Muscle layer of colon (tissue), 2 donors: Measurements from ENCODE around the gene COL6A1.

Experiments
- H3K27ac ChIP-seq: one replicate; pipeline ENCODE4 v1.7.0; 2013; ENCODE audit warnings: low read depth, mild to moderate bottlenecking, low read length, moderate library complexity
- H3K27me3 ChIP-seq, 2 donors: one replicate each; pipeline ENCODE4 v1.7.0; 2013; ENCODE audit warnings: low read length in 2 of 2, mild to moderate bottlenecking in 2 of 2; ENCODE audit not compliant: insufficient read depth in 2 of 2, control insufficient read depth in 1 of 2
- H3K36me3 ChIP-seq: one replicate; pipeline ENCODE4 v1.7.0; 2013; ENCODE audit warnings: mild to moderate bottlenecking, low read length; ENCODE audit not compliant: insufficient read depth
- H3K4me1 ChIP-seq: one replicate; pipeline ENCODE4 v1.7.0; 2013; ENCODE audit warnings: mild to moderate bottlenecking, low read length; ENCODE audit not compliant: insufficient read depth
- H3K4me3 ChIP-seq, 2 donors: one replicate each; pipeline ENCODE4 v1.7.0; 2013; ENCODE audit warnings: low read length in 2 of 2, low read depth in 1 of 2, mild to moderate bottlenecking in 1 of 2, moderate library complexity in 1 of 2
- H3K9ac ChIP-seq: one replicate; pipeline ENCODE4 v1.7.0; 2013; ENCODE audit warnings: low read length
- H3K9me3 ChIP-seq: one replicate; pipeline ENCODE4 v1.7.0; 2013; ENCODE audit warnings: mild to moderate bottlenecking, low read length
- donor health status: abdominal sarcoma.
- donor health status: Adenocarcinoma of cecum.

COL6A1 gene

GRCh38 chr21:45940621-45941337 is 40.8 kb upstream of the COL6A1 start:
- no peaks in the 10 kb centered on the region for H3K4me1 ChIP-seq
- H3K9me3 ChIP-seq, result no peaks in the 10 kb centered on the region
- H3K36me3 ChIP-seq, result no peaks in the 10 kb centered on the region
- no peak overlapping the region for H3K9ac ChIP-seq
- H3K4me3 ChIP-seq, result no peak overlapping the region
- no peak overlapping the region for H3K27ac ChIP-seq
- no peaks in the 10 kb centered on the region for H3K27me3 ChIP-seq

DNA sequence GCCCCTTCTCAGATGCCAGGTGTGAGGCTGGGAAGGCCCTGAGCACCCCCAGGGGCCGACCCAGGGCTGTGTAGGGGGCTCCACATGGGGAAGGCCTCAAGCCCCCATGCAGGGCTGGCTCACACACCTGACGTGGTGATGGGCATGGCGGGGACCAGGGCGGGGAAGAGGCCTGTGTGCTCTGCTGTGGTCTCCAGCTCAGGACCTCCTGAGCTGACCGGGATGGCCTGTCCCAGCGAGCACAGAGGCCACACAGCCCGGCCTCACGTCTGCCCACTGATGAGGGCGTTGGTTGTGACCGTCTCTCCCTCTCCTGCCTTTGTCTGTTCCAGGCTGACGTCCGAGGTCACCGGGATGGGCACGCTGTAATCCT is 40.2 kb upstream of the COL6A1 start:
- Histone ChIP-seq H3K9ac (no peak overlapping the region), H3K4me3 (no peak overlapping the region), H3K27ac (no peak overlapping the region), H3K36me3 (no peaks in the 10 kb centered on the region), H3K4me1 (no peaks in the 10 kb centered on the region), H3K27me3 (no peaks in the 10 kb centered on the region), H3K9me3 (no peaks in the 10 kb centered on the region)

DNA sequence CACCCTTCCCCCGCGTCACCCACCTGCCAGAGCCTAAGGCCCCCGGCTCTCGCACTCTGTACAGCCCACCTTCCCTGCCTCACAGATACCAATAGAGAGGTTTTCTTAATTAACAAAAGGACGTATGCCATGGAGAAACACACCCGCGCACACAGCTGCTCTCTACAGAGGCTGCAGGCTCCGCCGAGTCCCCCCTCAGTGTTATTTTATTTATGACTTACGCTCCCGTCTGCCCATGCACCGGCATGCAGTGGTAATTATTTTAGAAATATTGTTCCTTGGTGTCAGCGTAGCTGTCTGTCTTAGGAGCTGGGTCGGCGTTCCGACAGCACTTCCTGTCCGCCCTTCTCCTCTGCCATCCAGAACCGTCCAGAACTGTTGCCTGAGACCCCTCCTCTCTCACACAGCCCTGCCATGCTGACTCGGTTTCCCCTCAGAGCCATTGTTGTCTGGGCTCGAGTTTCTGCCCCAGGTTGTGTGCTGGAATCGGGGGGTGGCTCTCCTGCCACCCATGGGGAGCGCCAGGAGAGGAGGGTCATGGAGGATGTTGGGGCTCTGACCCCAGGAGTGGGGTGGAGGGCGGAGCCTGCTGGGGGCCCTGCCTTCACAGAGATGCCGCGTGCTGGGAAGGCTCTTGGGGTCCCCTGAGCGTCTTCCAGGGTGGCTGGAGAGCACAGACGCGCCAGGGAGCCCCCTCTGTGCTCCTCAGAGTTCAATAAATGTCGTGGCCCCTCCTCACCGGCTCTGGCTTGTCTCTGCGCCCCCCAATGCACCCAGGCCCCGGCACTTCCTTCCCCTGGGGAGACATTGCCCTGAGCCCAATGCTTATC is 39.6 kb upstream of the COL6A1 start:
- H3K9me3 ChIP-seq, result no peaks in the 10 kb centered on the region
- no peak overlapping the region for H3K27ac ChIP-seq
- no peaks in the 10 kb centered on the region for H3K27me3 ChIP-seq
- no peaks in the 10 kb centered on the region for H3K36me3 ChIP-seq
- H3K4me3 ChIP-seq, result no peak overlapping the region
- H3K9ac ChIP-seq, result no peak overlapping the region
- no peaks in the 10 kb centered on the region for H3K4me1 ChIP-seq

- no peaks in the 10 kb centered on the region for H3K9me3 ChIP-seq
Measured at GRCh38 chr21:45942755-45943629, 38.6 kb upstream of the COL6A1 start.

DNA sequence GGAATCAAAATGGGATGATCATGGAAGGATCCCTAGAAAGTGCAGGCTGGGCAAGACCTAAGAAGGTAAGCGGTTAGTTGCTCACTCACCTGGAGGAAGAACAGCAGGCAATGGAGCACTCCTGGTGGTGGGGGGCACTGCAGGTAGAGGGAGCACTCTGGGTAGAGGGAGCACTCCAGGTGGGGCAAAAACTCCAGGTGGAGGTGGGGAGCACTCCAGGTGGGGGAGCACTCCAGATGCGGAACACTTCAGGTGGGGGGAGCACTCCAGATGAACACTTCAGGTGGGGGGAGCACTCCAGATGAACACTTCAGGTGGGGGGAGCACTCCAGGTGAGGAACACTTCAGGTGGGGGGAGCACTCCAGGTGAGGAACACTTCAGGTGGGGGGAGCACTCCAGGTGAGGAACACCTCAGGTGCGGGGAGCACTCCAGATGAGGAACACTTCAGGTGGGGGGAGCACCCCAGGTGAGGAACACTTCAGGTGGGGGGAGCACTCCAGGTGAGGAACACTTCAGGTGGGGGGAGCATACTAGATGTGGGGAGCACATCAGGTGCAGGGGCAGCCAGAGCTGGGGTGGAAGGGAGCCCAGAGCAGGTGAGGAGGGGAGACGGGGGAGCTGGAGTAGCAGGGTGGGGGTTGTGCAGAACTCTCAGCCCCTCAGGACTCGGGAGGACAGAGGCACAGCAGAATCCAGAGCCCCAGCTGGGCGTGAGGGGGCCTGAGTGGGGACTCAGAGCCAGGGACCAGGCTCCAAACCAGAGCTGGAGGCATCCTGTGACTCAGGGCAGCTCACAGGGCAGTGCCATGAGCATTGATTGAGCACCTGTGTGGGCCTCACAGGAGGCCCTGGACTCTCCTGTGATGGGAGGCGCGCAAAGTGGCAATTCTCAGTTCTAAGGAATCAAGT is 37.7 kb upstream of the COL6A1 start:
- H3K36me3 ChIP-seq, result no peaks in the 10 kb centered on the region
- no peaks in the 10 kb centered on the region for H3K27me3 ChIP-seq
- no peak overlapping the region for H3K4me3 ChIP-seq
- no peaks in the 10 kb centered on the region for H3K4me1 ChIP-seq
- H3K27ac ChIP-seq, result no peak overlapping the region
- H3K9me3 ChIP-seq, result no peaks in the 10 kb centered on the region
- no peak overlapping the region for H3K9ac ChIP-seq

More at GRCh38 chr21:45942755-45943629, 38.6 kb upstream of the COL6A1 start:
- Histone ChIP-seq H3K4me3 (no peak overlapping the region), H3K4me1 (no peaks in the 10 kb centered on the region), H3K36me3 (no peaks in the 10 kb centered on the region), H3K27me3 (no peaks in the 10 kb centered on the region), H3K9ac (no peak overlapping the region), H3K27ac (no peak overlapping the region)

GRCh38 chr21:45944601-45945000 is 37.0 kb upstream of the COL6A1 start:
- Histone ChIP-seq H3K4me3 (no peak overlapping the region), H3K4me1 (no peaks in the 10 kb centered on the region), H3K9me3 (no peaks in the 10 kb centered on the region), H3K27me3 (no peaks in the 10 kb centered on the region), H3K36me3 (no peaks in the 10 kb centered on the region), H3K27ac (no peak overlapping the region), H3K9ac (no peak overlapping the region)

DNA sequence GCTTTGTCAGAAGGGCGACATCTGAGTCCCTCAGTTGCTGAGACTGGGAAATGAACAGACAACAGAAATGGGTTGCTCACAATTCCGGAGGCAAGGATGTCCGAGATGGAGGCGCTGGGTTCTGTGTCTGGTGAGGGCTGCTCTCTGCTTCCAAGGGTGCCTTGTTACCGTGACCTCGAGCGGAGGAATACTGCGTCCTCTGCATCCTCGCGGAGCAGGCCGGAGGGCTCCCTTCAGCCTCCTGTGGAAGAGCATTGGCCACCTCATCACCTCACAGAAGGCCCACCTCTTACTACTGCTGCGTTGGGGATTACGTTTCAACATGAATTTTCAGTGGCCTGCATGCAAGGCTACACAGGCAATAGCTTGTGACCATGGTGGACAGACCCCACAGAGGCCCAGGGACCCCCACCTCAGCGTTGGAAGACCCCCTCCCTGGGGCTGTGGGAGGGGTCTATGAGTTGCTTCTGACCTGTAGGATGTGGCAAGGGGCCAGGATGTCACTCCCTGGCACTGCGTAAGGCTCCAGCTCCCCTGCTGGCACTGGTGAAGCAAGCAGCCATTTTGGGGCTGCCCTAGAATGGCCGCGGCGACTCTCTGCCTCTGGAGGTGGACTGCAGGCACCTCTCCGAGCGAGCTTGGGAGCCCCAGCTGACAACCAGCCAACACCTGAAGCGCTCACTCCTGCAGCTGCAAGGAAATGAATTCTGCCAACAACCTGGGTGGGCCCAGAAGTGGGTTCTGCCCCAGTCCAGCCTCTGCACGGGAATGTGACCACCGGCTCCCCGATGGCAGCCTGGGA is 36.3 kb upstream of the COL6A1 start:
- no peak overlapping the region for H3K9ac ChIP-seq
- H3K4me1 ChIP-seq, result peaks cover 5% of the 10 kb centered on the region
- H3K4me3 ChIP-seq, result no peak overlapping the region
- no peaks in the 10 kb centered on the region for H3K9me3 ChIP-seq
- H3K27ac ChIP-seq, result no peak overlapping the region
- no peaks in the 10 kb centered on the region for H3K36me3 ChIP-seq
- no peaks in the 10 kb centered on the region for H3K27me3 ChIP-seq

- no peaks in the 10 kb centered on the region for H3K36me3 ChIP-seq
- peaks cover 11% of the 10 kb centered on the region for H3K4me1 ChIP-seq
- H3K9ac ChIP-seq, result no peak overlapping the region
- H3K4me3 ChIP-seq, result no peak overlapping the region
- H3K27me3 ChIP-seq, result no peaks in the 10 kb centered on the region
- no peak overlapping the region for H3K27ac ChIP-seq
- no peaks in the 10 kb centered on the region for H3K9me3 ChIP-seq
Measured at GRCh38 chr21:45945868-45946210, 35.7 kb upstream of the COL6A1 start.

- H3K27ac ChIP-seq, result no peak overlapping the region
- no peak overlapping the region for H3K9ac ChIP-seq
- H3K4me3 ChIP-seq, result no peak overlapping the region
- no peaks in the 10 kb centered on the region for H3K9me3 ChIP-seq
- H3K36me3 ChIP-seq, result no peaks in the 10 kb centered on the region
- peaks cover 18% of the 10 kb centered on the region for H3K4me1 ChIP-seq
- no peaks in the 10 kb centered on the region for H3K27me3 ChIP-seq
Measured at GRCh38 chr21:45947296-45947695, 34.3 kb upstream of the COL6A1 start.

- Histone ChIP-seq H3K9me3 (no peaks in the 10 kb centered on the region), H3K27ac (no peak overlapping the region), H3K4me1 (peaks cover 18% of the 10 kb centered on the region), H3K27me3 (no peaks in the 10 kb centered on the region), H3K9ac (no peak overlapping the region), H3K36me3 (no peaks in the 10 kb centered on the region), H3K4me3 (no peak overlapping the region)
Measured at GRCh38 chr21:45947716-45948255, 33.8 kb upstream of the COL6A1 start.
